ENCODE results near the gene ARL14. TPM values are rescaled to one million over a fixed set of nuclear protein-coding genes. Genes with fewer than 3 reads are reported as not detected.
A peak's percentile ranks its signal among the peaks of the same experiment; 100 is the strongest.

Gene ARL14
- polyA plus RNA-seq, 1 donor (not counting 4 experiments of a cell fraction or from before 2014, with no cell fraction given) = 1.6 TPM

DNA sequence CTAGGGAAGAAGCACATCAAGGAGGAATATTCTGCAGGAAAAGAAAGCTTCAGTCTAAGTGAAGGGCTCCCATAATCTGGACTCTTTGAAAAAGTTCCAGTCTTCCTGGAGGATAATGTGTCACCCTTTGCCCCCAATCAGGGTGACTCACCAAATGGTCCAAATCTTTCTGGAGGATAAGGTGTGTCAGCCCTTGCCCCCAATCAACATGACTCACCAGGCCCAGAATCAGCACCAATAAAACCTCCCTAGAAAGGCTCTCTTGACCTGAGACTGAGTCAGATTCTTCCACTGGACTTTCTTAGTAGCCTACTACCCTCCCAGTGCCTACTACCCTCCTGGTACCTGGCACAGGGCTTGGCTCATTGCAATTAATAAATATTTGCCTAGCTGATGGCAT, 9.5 kb upstream of the ARL14 start:
- H3K4me2 ChIP-seq (ENCODE audit: control insufficient read depth, extremely low read depth, insufficient read depth, low read depth, low read length) = no peak overlapping the region

DNA sequence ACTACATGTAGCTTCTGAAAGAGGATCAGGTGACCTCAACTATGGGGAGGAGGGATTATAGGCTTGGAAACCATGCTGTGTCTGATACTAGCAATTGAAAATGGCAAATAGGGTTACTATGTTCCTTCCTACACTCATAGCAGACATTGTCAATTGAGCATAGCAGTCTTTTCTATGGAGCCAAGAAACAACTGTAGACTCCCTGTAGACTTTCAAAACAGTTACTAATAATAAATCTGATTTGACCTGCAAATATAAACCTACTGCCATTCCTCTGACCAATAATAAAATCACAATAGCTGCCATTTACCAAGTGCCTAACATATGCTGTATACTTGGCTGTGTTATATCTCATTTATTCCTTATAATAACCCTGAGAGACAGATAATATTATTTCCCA, 8.5 kb upstream of the ARL14 start:
- Histone ChIP-seq H3K27me3 (ENCODE audit: control insufficient read depth, extremely low read depth, insufficient read depth, low read length) (no peaks in the 10 kb centered on the region), H3K4me3 (ENCODE audit: control insufficient read depth in 2 of 3, extremely low read depth in 1 of 3, insufficient read depth in 2 of 3, low read depth in 1 of 3, low read length in 3 of 3) (no peak overlapping the region), H2AFZ (ENCODE audit: control insufficient read depth, low read length) (no peak overlapping the region), H3K79me2 (ENCODE audit: control insufficient read depth, insufficient read depth, low read length) (no peaks in the 10 kb centered on the region), H3K27ac (ENCODE audit: control insufficient read depth, insufficient read depth, low read length) (no peak overlapping the region), H4K20me1 (ENCODE audit: control insufficient read depth, extremely low read depth, insufficient read depth, low read length) (no peaks in the 10 kb centered on the region), H3K9ac (ENCODE audit: control insufficient read depth, extremely low read depth, insufficient read depth, low read length) (no peak overlapping the region), H3K4me1 (ENCODE audit: control insufficient read depth, extremely low read depth, insufficient read depth, low read length) (peaks cover 13% of the 10 kb centered on the region), H3K36me3 (ENCODE audit: control insufficient read depth in 2 of 2, extremely low read depth in 1 of 2, insufficient read depth in 2 of 2, low read length in 2 of 2) (no peaks in the 10 kb centered on the region), H3K9me1 (ENCODE audit: control insufficient read depth, extremely low read depth, insufficient read depth, low read length) (no peaks in the 10 kb centered on the region), H3K9me3 (ENCODE audit: control insufficient read depth, low read depth, low read length) (no peaks in the 10 kb centered on the region), H3K4me2 (ENCODE audit: control insufficient read depth, extremely low read depth, insufficient read depth, low read depth, low read length) (no peak overlapping the region)
- dilution Hi-C loops (cut with MboI; ENCODE audit: extremely low pct_ligation_motif_present, low sequenced_read_pairs) = no loop called here
- FAIRE-seq (no peak), DNase-seq (ENCODE audit: low read depth, low spot score) (no peak)
- no peak for TF ChIP-seq CTCF (optimal IDR thresholded peaks at IDR 0.05 in 1 of 3, IDR thresholded peaks at IDR 0.05 in 1 of 3, conservative IDR thresholded peaks at IDR 0.05 in 1 of 3; ENCODE audit: extremely low read depth in 1 of 3, insufficient read depth in 2 of 3, low read length in 3 of 3)

More for the DNA sequence above, 9.5 kb upstream of the ARL14 start:
- Histone ChIP-seq H4K20me1 (ENCODE audit: control insufficient read depth, extremely low read depth, insufficient read depth, low read length) (no peaks in the 10 kb centered on the region), H3K9ac (ENCODE audit: control insufficient read depth, extremely low read depth, insufficient read depth, low read length) (no peak overlapping the region), H3K27me3 (ENCODE audit: control insufficient read depth, extremely low read depth, insufficient read depth, low read length) (no peaks in the 10 kb centered on the region), H3K27ac (ENCODE audit: control insufficient read depth, insufficient read depth, low read length) (no peak overlapping the region), H3K4me3 (ENCODE audit: control insufficient read depth in 2 of 3, extremely low read depth in 1 of 3, insufficient read depth in 2 of 3, low read depth in 1 of 3, low read length in 3 of 3) (no peak overlapping the region), H3K36me3 (ENCODE audit: control insufficient read depth in 2 of 2, extremely low read depth in 1 of 2, insufficient read depth in 2 of 2, low read length in 2 of 2) (no peaks in the 10 kb centered on the region), H3K9me1 (ENCODE audit: control insufficient read depth, extremely low read depth, insufficient read depth, low read length) (no peaks in the 10 kb centered on the region), H2AFZ (ENCODE audit: control insufficient read depth, low read length) (no peak overlapping the region), H3K9me3 (ENCODE audit: control insufficient read depth, low read depth, low read length) (no peaks in the 10 kb centered on the region), H3K4me1 (ENCODE audit: control insufficient read depth, extremely low read depth, insufficient read depth, low read length) (peaks cover 13% of the 10 kb centered on the region), H3K79me2 (ENCODE audit: control insufficient read depth, insufficient read depth, low read length) (no peaks in the 10 kb centered on the region)
- dilution Hi-C loops (cut with MboI; ENCODE audit: extremely low pct_ligation_motif_present, low sequenced_read_pairs) = no loop called here
- DNase-seq (ENCODE audit: low read depth, low spot score) = peak; percentile 13
- FAIRE-seq = peak; percentile 52
- TF ChIP-seq CTCF (optimal IDR thresholded peaks at IDR 0.05 in 1 of 3, IDR thresholded peaks at IDR 0.05 in 1 of 3, conservative IDR thresholded peaks at IDR 0.05 in 1 of 3; ENCODE audit: extremely low read depth in 1 of 3, insufficient read depth in 2 of 3, low read length in 3 of 3) (no peak), EZH2 (IDR thresholded peaks at IDR 0.05; ENCODE audit: low read length) (no peak)
